ENCODE measurements around the gene DHDH.

Gene DHDH

DNA sequence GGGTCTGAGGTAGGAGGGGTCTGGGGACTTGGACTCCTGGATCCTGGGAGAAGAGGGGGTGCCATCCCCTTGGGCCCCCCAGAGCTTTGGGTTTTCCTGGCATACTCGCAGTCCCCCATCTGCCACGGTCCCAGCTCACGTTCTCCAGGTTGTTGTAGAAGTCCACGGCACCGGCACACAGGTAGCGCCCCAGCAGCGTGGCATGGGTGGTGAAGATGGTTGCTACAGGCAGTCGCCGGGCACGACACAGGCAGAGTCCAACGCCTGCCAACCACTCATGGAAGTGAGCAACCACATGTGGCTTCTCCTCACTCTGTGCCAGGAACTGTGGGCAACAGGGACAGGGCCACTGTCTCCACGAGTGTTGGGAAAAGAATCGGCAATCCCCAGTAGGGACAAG is 52.2 kb downstream of the DHDH start:
- no peak overlapping the region for H3K27ac ChIP-seq (ENCODE audit: low read length)
- H3K9ac ChIP-seq (ENCODE audit: low read length in 2 of 2) = no peak overlapping the region
- peaks cover 29 to 52% of the 10 kb centered on the region in 2 donors for H3K36me3 ChIP-seq (ENCODE audit: control insufficient read depth in 2 of 2, insufficient read depth in 2 of 2, low read length in 2 of 2)

DNA sequence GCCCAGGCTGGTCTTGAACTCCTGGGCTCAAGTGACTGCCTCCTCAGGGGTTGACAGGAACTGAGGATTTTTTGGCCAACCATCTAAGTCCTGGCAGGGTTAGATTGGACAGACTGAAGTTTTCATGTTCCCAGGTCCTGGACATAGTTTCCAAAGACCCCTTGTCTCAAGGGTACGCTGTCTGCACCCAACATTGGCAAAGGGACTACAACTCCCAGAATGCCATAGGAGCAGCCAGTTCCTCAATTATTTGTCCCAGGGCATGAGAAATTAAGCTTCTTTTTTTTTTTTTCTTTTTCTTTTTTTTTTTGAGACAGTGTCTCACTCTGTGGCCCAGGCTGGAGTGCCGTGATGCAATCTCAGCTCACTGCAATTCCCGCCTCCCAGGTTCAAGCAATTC is 52.7 kb downstream of the DHDH start:
- no peak overlapping the region for H3K27ac ChIP-seq (ENCODE audit: low read length)
- H3K4me3 ChIP-seq (ENCODE audit: low read length in 2 of 2) = no peak overlapping the region
- H3K9me3 ChIP-seq (ENCODE audit: control insufficient read depth in 2 of 2, low read length in 2 of 2) = no peaks in the 10 kb centered on the region
- no peak overlapping the region for H3K9ac ChIP-seq (ENCODE audit: low read length in 2 of 2)
- peaks cover 13% of the 10 kb centered on the region for H3K4me1 ChIP-seq (ENCODE audit: control insufficient read depth, insufficient read depth, low read length)
- H3K27me3 ChIP-seq (ENCODE audit: control insufficient read depth in 1 of 2, insufficient read depth in 2 of 2, low read length in 2 of 2) = no peaks in the 10 kb centered on the region
- H3K36me3 ChIP-seq (ENCODE audit: control insufficient read depth in 2 of 2, insufficient read depth in 2 of 2, low read length in 2 of 2) = peaks cover 29 to 52% of the 10 kb centered on the region in 2 donors

More for the DNA sequence above, 52.2 kb downstream of the DHDH start:
- Histone ChIP-seq H3K4me1 (ENCODE audit: control insufficient read depth, insufficient read depth, low read length) (peaks cover 8% of the 10 kb centered on the region), H3K27me3 (ENCODE audit: control insufficient read depth in 1 of 2, insufficient read depth in 2 of 2, low read length in 2 of 2) (no peaks in the 10 kb centered on the region), H3K9me3 (ENCODE audit: control insufficient read depth in 2 of 2, low read length in 2 of 2) (no peaks in the 10 kb centered on the region), H3K4me3 (ENCODE audit: low read length in 2 of 2) (no peak overlapping the region)

DNA sequence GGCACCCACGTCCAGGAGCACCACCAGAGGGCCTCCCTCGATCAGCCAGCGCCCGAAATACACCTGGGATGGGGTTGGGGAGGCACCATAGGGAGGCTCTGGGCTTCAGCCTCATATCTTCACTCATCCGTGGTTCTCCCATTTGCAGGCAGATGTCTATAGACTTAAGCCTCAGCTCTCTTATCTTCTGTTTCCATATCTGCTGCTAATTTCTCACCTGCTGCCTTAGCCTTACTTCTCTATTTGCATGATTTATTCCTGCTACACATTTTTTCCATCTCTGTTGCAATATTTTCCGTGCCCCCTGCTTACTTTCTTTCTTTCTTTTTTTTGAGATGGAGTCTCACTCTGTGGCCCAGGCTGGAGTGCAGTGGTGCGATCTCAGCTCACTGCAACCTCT is 53.8 kb downstream of the DHDH start:
- no peak overlapping the region for H3K4me3 ChIP-seq (ENCODE audit: low read length in 2 of 2)
- H3K36me3 ChIP-seq (ENCODE audit: control insufficient read depth in 2 of 2, insufficient read depth in 2 of 2, low read length in 2 of 2) = peaks cover 24 to 44% of the 10 kb centered on the region in 2 donors
- H3K27me3 ChIP-seq (ENCODE audit: control insufficient read depth in 1 of 2, insufficient read depth in 2 of 2, low read length in 2 of 2) = no peaks in the 10 kb centered on the region
- H3K27ac ChIP-seq (ENCODE audit: low read length) = no peak overlapping the region
- no peaks in the 10 kb centered on the region for H3K9me3 ChIP-seq (ENCODE audit: control insufficient read depth in 2 of 2, low read length in 2 of 2)
- no peak overlapping the region for H3K9ac ChIP-seq (ENCODE audit: low read length in 2 of 2)
- H3K4me1 ChIP-seq (ENCODE audit: control insufficient read depth, insufficient read depth, low read length) = peaks cover 24% of the 10 kb centered on the region

DNA sequence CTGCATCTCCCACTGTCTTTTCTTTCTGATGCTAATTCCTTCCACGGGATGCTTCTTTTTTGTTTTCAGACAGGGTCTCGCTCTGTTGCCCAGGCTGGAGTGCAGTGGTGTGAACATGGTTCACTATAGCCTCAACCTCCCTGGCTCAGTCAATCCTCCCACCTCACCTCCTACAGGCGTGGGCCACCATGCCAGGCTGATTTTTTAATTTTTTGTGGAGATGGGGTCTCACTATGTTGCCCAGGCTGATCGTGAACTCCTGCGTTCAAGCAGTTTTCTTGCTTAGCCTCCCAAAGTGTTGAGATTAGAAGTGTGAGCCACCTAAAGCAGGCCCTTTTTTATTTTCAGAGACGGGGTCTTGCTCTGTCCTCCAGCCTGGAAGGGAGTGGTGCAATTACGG is 54.8 kb downstream of the DHDH start:
- H3K4me1 ChIP-seq (ENCODE audit: control insufficient read depth, insufficient read depth, low read length) = peaks cover 28% of the 10 kb centered on the region
- no peak overlapping the region for H3K9ac ChIP-seq (ENCODE audit: low read length in 2 of 2)
- H3K27ac ChIP-seq (ENCODE audit: low read length) = no peak overlapping the region
- no peaks in the 10 kb centered on the region for H3K9me3 ChIP-seq (ENCODE audit: control insufficient read depth in 2 of 2, low read length in 2 of 2)
- H3K36me3 ChIP-seq (ENCODE audit: control insufficient read depth in 2 of 2, insufficient read depth in 2 of 2, low read length in 2 of 2) = peaks cover 24 to 36% of the 10 kb centered on the region in 2 donors
- H3K27me3 ChIP-seq (ENCODE audit: control insufficient read depth in 1 of 2, insufficient read depth in 2 of 2, low read length in 2 of 2) = no peaks in the 10 kb centered on the region
- H3K4me3 ChIP-seq (ENCODE audit: low read length in 2 of 2) = no peak overlapping the region

DNA sequence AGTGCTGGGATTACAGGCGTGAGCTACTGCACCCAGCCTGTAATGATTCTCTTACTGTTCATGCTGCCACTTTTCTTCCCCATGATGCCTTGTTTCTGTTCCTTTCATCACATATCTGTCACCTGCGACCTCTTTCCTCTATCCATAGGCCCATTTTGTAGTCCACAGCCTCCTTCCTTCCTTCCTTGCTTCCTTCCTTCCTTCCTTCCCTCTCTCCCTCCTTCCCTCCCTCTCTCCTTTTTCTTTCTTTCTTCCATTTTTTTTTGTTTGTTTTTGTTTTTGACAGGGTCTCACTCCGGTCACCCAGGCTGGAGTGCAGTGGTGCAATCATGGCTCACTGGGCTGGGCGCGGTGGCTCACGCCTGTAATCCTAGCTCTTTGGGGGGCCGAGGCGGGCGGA is 55.4 kb downstream of the DHDH start:
- Histone ChIP-seq H3K9me3 (ENCODE audit: control insufficient read depth in 2 of 2, low read length in 2 of 2) (no peaks in the 10 kb centered on the region), H3K9ac (ENCODE audit: low read length in 2 of 2) (no peak overlapping the region), H3K4me1 (ENCODE audit: control insufficient read depth, insufficient read depth, low read length) (peaks cover 28% of the 10 kb centered on the region), H3K27ac (ENCODE audit: low read length) (no peak overlapping the region), H3K27me3 (ENCODE audit: control insufficient read depth in 1 of 2, insufficient read depth in 2 of 2, low read length in 2 of 2) (no peaks in the 10 kb centered on the region), H3K36me3 (ENCODE audit: control insufficient read depth in 2 of 2, insufficient read depth in 2 of 2, low read length in 2 of 2) (peaks cover 24 to 33% of the 10 kb centered on the region in 2 donors), H3K4me3 (ENCODE audit: low read length in 2 of 2) (no peak overlapping the region)

DNA sequence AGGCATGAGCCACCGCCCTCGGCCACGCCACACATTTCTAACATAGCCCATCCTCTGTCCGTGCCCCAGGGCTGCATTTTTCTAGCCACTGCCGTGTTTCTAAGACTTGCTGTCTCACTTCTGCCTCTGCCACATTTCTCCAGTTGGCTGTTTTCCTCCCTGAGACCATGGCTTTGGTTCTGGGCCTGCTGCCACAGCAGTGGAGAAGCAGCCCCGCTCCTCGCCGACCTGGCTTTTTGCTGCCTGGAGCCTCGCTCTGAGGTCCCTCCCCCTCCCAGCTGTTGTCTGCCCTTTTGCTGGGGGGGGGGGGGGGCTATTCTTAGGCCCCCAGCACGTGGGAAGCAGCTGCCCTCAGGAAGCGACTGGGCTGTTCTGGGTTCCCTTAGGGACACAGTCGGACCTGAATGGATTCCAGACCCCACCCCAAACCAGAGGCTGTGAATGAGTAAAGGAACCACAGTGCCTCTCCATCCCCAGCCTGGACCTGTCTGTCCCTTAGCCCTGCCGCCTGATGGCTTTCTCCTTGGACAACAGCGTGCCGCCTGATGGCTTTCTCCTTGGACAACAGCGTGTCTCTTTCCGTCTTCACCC is 56.3 kb downstream of the DHDH start:
- peaks cover 36% of the 10 kb centered on the region for H3K4me1 ChIP-seq (ENCODE audit: control insufficient read depth, insufficient read depth, low read length)
- no peak overlapping the region for H3K4me3 ChIP-seq (ENCODE audit: low read length in 2 of 2)
- no peak overlapping the region for H3K9ac ChIP-seq (ENCODE audit: low read length in 2 of 2)
- H3K27me3 ChIP-seq (ENCODE audit: control insufficient read depth in 1 of 2, insufficient read depth in 2 of 2, low read length in 2 of 2) = no peaks in the 10 kb centered on the region
- peaks cover 21 to 30% of the 10 kb centered on the region in 2 donors for H3K36me3 ChIP-seq (ENCODE audit: control insufficient read depth in 2 of 2, insufficient read depth in 2 of 2, low read length in 2 of 2)
- no peaks in the 10 kb centered on the region for H3K9me3 ChIP-seq (ENCODE audit: control insufficient read depth in 2 of 2, low read length in 2 of 2)
- no peak overlapping the region for H3K27ac ChIP-seq (ENCODE audit: low read length)

DNA sequence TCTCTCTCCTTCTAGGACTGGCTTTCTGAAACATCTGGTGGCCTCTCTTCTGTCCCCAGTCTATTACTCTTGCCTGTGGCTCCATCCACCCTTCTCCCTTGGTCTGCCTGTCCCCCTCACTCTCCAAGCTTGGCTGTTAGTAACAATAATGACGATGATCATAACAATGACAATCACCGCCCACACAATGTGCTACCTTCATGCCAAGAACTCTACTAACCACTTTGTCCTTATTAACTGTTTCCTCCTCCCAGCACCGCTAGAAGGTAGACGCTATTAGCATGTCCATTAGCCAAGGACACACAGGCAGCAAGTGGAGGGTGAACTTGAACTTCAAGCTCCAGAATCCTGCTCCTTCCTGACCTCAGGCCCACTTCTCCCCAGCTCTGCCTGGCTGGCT is 56.9 kb downstream of the DHDH start:
- H3K9ac ChIP-seq (ENCODE audit: low read length in 2 of 2) = peak overlapping the region in 1 of 2 donors; percentile 36
- H3K4me3 ChIP-seq (ENCODE audit: low read length in 2 of 2) = no peak overlapping the region
- peaks cover 39% of the 10 kb centered on the region for H3K4me1 ChIP-seq (ENCODE audit: control insufficient read depth, insufficient read depth, low read length)
- H3K27me3 ChIP-seq (ENCODE audit: control insufficient read depth in 1 of 2, insufficient read depth in 2 of 2, low read length in 2 of 2) = no peaks in the 10 kb centered on the region
- peaks cover 15 to 24% of the 10 kb centered on the region in 2 donors for H3K36me3 ChIP-seq (ENCODE audit: control insufficient read depth in 2 of 2, insufficient read depth in 2 of 2, low read length in 2 of 2)
- H3K27ac ChIP-seq (ENCODE audit: low read length) = no peak overlapping the region
- no peaks in the 10 kb centered on the region for H3K9me3 ChIP-seq (ENCODE audit: control insufficient read depth in 2 of 2, low read length in 2 of 2)

DNA sequence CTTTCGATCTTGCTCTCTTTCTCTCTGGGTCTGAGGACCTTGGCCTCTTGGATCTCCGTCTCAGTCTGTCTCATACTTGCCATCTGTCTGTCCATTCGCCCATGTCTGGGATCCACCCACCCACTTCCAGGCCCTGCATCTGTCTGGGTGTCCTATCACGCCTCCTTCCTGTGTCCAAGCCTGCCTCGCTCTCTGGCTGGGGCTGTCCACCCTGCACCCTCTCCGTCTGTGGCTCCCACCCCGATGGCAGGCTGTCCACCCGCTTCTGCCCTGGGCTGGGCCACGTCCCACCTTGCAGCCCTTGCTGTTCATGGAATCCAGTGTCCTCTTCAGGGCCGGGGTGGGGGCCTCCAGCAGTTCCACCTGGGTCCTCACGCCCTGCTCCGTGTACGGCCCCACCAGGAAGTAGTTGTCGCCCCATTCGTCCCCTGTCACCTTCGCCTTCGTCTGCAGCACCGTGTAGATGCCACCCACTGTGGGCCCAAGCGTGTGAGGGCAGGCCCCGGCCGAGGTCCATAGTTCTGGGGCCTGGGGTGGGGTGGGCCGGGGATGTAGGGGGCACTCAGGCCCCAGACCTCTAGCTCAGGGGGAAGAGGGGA is 57.6 kb downstream of the DHDH start:
- Histone ChIP-seq H3K4me1 (ENCODE audit: control insufficient read depth, insufficient read depth, low read length) (peaks cover 39% of the 10 kb centered on the region), H3K36me3 (ENCODE audit: control insufficient read depth in 2 of 2, insufficient read depth in 2 of 2, low read length in 2 of 2) (peaks cover 8 to 16% of the 10 kb centered on the region in 2 donors), H3K27me3 (ENCODE audit: control insufficient read depth in 1 of 2, insufficient read depth in 2 of 2, low read length in 2 of 2) (no peaks in the 10 kb centered on the region), H3K9me3 (ENCODE audit: control insufficient read depth in 2 of 2, low read length in 2 of 2) (no peaks in the 10 kb centered on the region), H3K4me3 (ENCODE audit: low read length in 2 of 2) (peak overlapping the region in 1 of 2 donors; percentile 99), H3K27ac (ENCODE audit: low read length) (peak overlapping the region; percentile 92), H3K9ac (ENCODE audit: low read length in 2 of 2) (peak overlapping the region; percentile 42 to 93)

DNA sequence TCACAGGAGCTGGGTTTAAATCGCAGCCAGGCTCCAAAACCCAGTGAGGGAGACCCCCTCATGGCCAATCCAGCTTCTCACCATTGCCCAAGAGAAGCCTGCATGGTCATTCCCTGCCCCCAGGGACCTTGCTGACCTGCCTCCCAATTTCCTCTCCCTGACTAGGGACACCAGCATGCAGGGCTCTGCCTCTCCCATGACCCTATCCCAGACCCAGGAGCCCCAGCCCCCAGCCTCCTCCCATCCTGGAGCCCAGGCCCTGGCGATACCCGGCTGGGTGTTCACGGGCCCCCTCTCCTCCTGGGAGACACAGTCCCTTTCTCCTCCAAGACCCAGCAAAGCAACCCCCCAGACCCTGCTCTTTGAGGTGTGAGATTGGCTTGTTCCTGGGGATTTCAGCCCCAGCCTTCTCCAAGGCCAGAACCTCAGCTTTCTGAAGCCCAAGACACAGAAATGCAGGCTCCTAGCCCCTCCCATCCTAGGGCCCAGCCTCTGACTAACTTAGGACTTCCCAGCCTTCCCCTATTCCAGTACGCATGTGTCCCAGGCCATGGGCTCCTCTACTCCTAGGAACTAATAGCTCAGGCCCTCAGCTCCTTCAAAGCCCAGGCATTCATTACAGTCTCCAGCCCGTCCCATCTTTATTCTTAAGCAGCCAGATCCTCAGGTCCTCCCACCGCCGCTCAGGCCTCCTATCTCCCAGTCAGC is 58.5 kb downstream of the DHDH start:
- peaks cover 39% of the 10 kb centered on the region for H3K4me1 ChIP-seq (ENCODE audit: control insufficient read depth, insufficient read depth, low read length)
- H3K9ac ChIP-seq (ENCODE audit: low read length in 2 of 2) = peak overlapping the region; percentile 93 to 95

DNA sequence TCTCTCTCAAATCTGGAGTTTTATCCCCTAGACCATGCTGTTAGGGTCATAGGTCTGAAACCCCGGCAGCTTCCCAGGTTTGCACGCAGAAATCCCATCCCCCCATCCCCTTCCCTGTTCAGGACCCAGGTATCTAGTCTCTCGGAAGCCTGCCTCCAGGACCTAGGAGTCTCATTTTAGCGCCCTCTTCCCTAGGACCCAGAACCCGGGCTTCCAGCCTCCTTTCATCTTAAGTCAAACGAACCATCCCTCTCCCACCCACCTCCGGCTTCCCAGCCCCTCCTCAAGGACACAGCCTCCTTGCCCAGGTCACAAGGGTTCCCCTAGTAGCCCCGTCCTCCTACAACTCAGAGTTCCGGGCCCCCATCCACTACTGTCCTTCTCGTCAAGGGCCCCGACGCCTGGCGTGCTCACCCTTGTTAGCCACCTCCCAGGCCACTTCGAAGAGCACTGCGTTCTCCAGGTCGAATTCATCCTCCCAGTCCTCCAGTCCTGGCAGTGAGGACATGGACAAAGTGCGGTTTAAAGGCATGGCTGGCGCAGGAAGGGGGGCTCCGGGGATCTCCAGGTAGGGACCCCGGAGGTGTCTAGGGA is 59.2 kb downstream of the DHDH start:
- Histone ChIP-seq H3K9ac (ENCODE audit: low read length in 2 of 2) (peak overlapping the region; percentile 93 to 95), H3K9me3 (ENCODE audit: control insufficient read depth in 2 of 2, low read length in 2 of 2) (no peaks in the 10 kb centered on the region), H3K36me3 (ENCODE audit: control insufficient read depth in 2 of 2, insufficient read depth in 2 of 2, low read length in 2 of 2) (peaks cover 0 to 12% of the 10 kb centered on the region in 2 donors), H3K27me3 (ENCODE audit: control insufficient read depth in 1 of 2, insufficient read depth in 2 of 2, low read length in 2 of 2) (no peaks in the 10 kb centered on the region), H3K27ac (ENCODE audit: low read length) (peak overlapping the region; percentile 92), H3K4me3 (ENCODE audit: low read length in 2 of 2) (peak overlapping the region; percentile 97 to 99), H3K4me1 (ENCODE audit: control insufficient read depth, insufficient read depth, low read length) (peaks cover 39% of the 10 kb centered on the region)

More for the DNA sequence above, 58.5 kb downstream of the DHDH start:
- Histone ChIP-seq H3K27ac (ENCODE audit: low read length) (peak overlapping the region; percentile 92), H3K27me3 (ENCODE audit: control insufficient read depth in 1 of 2, insufficient read depth in 2 of 2, low read length in 2 of 2) (no peaks in the 10 kb centered on the region), H3K36me3 (ENCODE audit: control insufficient read depth in 2 of 2, insufficient read depth in 2 of 2, low read length in 2 of 2) (peaks cover 1 to 14% of the 10 kb centered on the region in 2 donors), H3K9me3 (ENCODE audit: control insufficient read depth in 2 of 2, low read length in 2 of 2) (no peaks in the 10 kb centered on the region), H3K4me3 (ENCODE audit: low read length in 2 of 2) (peak overlapping the region; percentile 97 to 99)
